Measurements from ENCODE around the gene AMFR.

AMFR gene

GRCh38 chr16:56338566-56339318 lies 86.6 kb downstream of the AMFR start:
- no peak for TF ChIP-seq CTCF (IDR thresholded peaks at IDR 0.05; ENCODE audit: borderline replicate concordance, control extremely low read depth, extremely low read depth, insufficient read depth, missing control alignments)
- no peak for DNase-seq (ENCODE audit: low spot score)
- in situ Hi-C loops (cut with MboI; ENCODE audit: low sequenced_read_pairs, unreplicated experiment): no loop called here

- TF ChIP-seq CTCF (IDR thresholded peaks at IDR 0.05; ENCODE audit: borderline replicate concordance, control extremely low read depth, extremely low read depth, insufficient read depth, missing control alignments): no peak
- DNase-seq (ENCODE audit: low spot score): no peak
- in situ Hi-C loops (cut with MboI; ENCODE audit: low sequenced_read_pairs, unreplicated experiment): no loop called here
Observed at GRCh38 chr16:56337858-56338325, 87.5 kb downstream of the AMFR start.

GRCh38 chr16:56337131-56337857 lies 88.1 kb downstream of the AMFR start:
- in situ Hi-C loops (cut with MboI; ENCODE audit: low sequenced_read_pairs, unreplicated experiment): no loop called here
- no peak for DNase-seq (ENCODE audit: low spot score)

GRCh38 chr16:56336711-56337110 lies 88.6 kb downstream of the AMFR start:
- no peak for TF ChIP-seq CTCF (IDR thresholded peaks at IDR 0.05; ENCODE audit: borderline replicate concordance, control extremely low read depth, extremely low read depth, insufficient read depth, missing control alignments)
- in situ Hi-C loops (cut with MboI; ENCODE audit: low sequenced_read_pairs, unreplicated experiment): no loop called here
- no peak for DNase-seq (ENCODE audit: low spot score)

More at GRCh38 chr16:56337131-56337857, 88.1 kb downstream of the AMFR start:
- no peak for TF ChIP-seq CTCF (IDR thresholded peaks at IDR 0.05; ENCODE audit: borderline replicate concordance, control extremely low read depth, extremely low read depth, insufficient read depth, missing control alignments)

GRCh38 chr16:56336071-56336688 lies 89.2 kb downstream of the AMFR start:
- no peak for TF ChIP-seq CTCF (IDR thresholded peaks at IDR 0.05; ENCODE audit: borderline replicate concordance, control extremely low read depth, extremely low read depth, insufficient read depth, missing control alignments)
- in situ Hi-C loops (cut with MboI; ENCODE audit: low sequenced_read_pairs, unreplicated experiment): no loop called here
- no peak for DNase-seq (ENCODE audit: low spot score)

- DNase-seq (ENCODE audit: low spot score): no peak
- TF ChIP-seq CTCF (IDR thresholded peaks at IDR 0.05; ENCODE audit: borderline replicate concordance, control extremely low read depth, extremely low read depth, insufficient read depth, missing control alignments): no peak
- in situ Hi-C loops (cut with MboI; ENCODE audit: low sequenced_read_pairs, unreplicated experiment): no loop called here
Observed at GRCh38 chr16:56334761-56335160, 90.6 kb downstream of the AMFR start.

All from GM13976 (cell line).